PC-3 (cell line): ENCODE data around the gene DNM2. TPM values are rescaled to one million over a fixed set of nuclear protein-coding genes. Genes with fewer than 3 reads are reported as not detected.

Experiments
- ATAC-seq: fragments of 200-7000 bp; cut with Tn5 transposase; 2 replicates; pipeline ENCODE4 v1.9.1; 2020; ENCODE audit warnings: mild to moderate bottlenecking, moderate library complexity
- BruUV-seq: library from RNA; stranded (reverse); fragments of 400-500 nt; replicated peaks from 2 replicates; lab custom pipeline; 2021; lab: Mats Ljungman, UMichigan
- CTCF ChIA-PET: fragments of 300-600 bp; sonication (Branson Sonifier 250); formaldehyde crosslinking; loops from one replicate; lab custom pipeline; 2022; ENCODE audit warnings: antibody characterized with exemption; lab: Charles Lee
- POLR2A ChIA-PET: fragments of 300-600 bp; sonication (Branson Sonifier 250); formaldehyde crosslinking; loops from one replicate; lab custom pipeline; 2022; ENCODE audit warnings: antibody characterized with exemption; ENCODE audit not compliant: unreplicated experiment; lab: Charles Lee
- DNase-seq: peaks from one replicate; pipeline ENCODE4 v3.0.0-alpha.2; 2015
- H2AFZ ChIP-seq: fragments of 300-600 bp; sonication (generic); 2 replicates; pipeline ENCODE4 v1.6.0; 2016; ENCODE audit warnings: antibody characterized with exemption, low read length
- H3F3A ChIP-seq: fragments of 300-600 bp; sonication (generic); one replicate; pipeline ENCODE4 v1.6.0; 2017; ENCODE audit warnings: antibody characterized with exemption, low read length, control low read depth, mild to moderate bottlenecking; ENCODE audit not compliant: unreplicated experiment
- H3K27ac ChIP-seq: fragments of 300-600 bp; sonication (generic); 2 replicates; pipeline ENCODE4 v1.5.1; 2016; ENCODE audit warnings: mild to moderate bottlenecking, low read length
- H3K27me3 ChIP-seq: fragments of 300-600 bp; sonication (generic); 2 replicates; pipeline ENCODE4 v1.6.1; 2016; ENCODE audit warnings: low read length, mixed read lengths
- H3K36me3 ChIP-seq: fragments of 300-600 bp; sonication (generic); 2 replicates; pipeline ENCODE4 v1.6.1; 2016; ENCODE audit warnings: low read depth, mixed run types, low read length, mixed read lengths
- H3K4me1 ChIP-seq: fragments of 300-600 bp; sonication (generic); 2 replicates; pipeline ENCODE4 v1.5.1; 2016; ENCODE audit warnings: low read length; ENCODE audit not compliant: insufficient read depth
- H3K4me2 ChIP-seq: fragments of 300-600 bp; sonication (generic); 2 replicates; pipeline ENCODE4 v1.6.0; 2016; ENCODE audit warnings: low read length
- H3K4me3 ChIP-seq: fragments of 300-600 bp; sonication (generic); 2 replicates; pipeline ENCODE4 v1.5.1; 2016; ENCODE audit warnings: mild to moderate bottlenecking, low read length, mixed read lengths
- H3K79me2 ChIP-seq: fragments of 300-600 bp; sonication (generic); 2 replicates; pipeline ENCODE4 v1.6.1; 2017; ENCODE audit warnings: low read length, mixed read lengths
- H3K9ac ChIP-seq: fragments of 300-600 bp; sonication (generic); 2 replicates; pipeline ENCODE4 v1.6.0; 2016; ENCODE audit warnings: mild to moderate bottlenecking, low read length
- H3K9me2 ChIP-seq: fragments of 300-600 bp; sonication (generic); replicated peaks from 2 replicates; pipeline ENCODE4 v1.6.1; 2016; ENCODE audit warnings: mixed run types, low read length, mixed read lengths
- H3K9me3 ChIP-seq: fragments of 300-600 bp; sonication (generic); 2 replicates; pipeline ENCODE4 v1.6.1; 2016; ENCODE audit warnings: low read length, mixed read lengths
- H4K20me1 ChIP-seq: fragments of 300-600 bp; sonication (generic); 2 replicates; pipeline ENCODE4 v1.6.1; 2016; ENCODE audit warnings: low read length, mixed read lengths
- CTCF ChIP-seq: fragments of 300-600 bp; sonication (generic); conservative IDR thresholded peaks from 2 replicates; pipeline ENCODE4 v1.5.1; 2017; ENCODE audit warnings: antibody characterized with exemption, low read depth, mild to moderate bottlenecking, low read length
- EZH2 ChIP-seq: fragments of 300-600 bp; sonication (generic); IDR thresholded peaks from one replicate; pipeline ENCODE4 v1.6.1; 2017; ENCODE audit warnings: antibody characterized with exemption, mild to moderate bottlenecking, low read length; ENCODE audit not compliant: unreplicated experiment
- EZH2phosphoT487 ChIP-seq: fragments of 300-600 bp; sonication (generic); IDR thresholded peaks from 2 replicates; pipeline ENCODE4 v1.6.1; 2018; ENCODE audit warnings: mild to moderate bottlenecking, antibody characterized with exemption, low read length, borderline replicate concordance
- intact Hi-C: fragments of 100-400 bp; cut with micrococcal nuclease; formaldehyde crosslinking; loops from 2 replicates; pipeline ENCODE4 v1.9.0; 2023
- total RNA-seq: library from RNA; depleted of rRNA; stranded (reverse); fragments of >200 nt; gene quantifications from 2 replicates; pipeline ENCODE4 v1.2.3, GENCODE V29; 2014

The DNM2 gene
- total RNA-seq, 1 experiment from 2014 or later, result 150 TPM

GRCh38 chr19:10736189-10736588 lies 18.3 kb downstream of the DNM2 start:
- H3K4me3 ChIP-seq, result no peak overlapping the region
- ATAC-seq (no peak), DNase-seq (no peak)
- POLR2A ChIA-PET, result no interaction called here
- peaks cover 15% of the 10 kb centered on the region; the same call in 1 of the 2 replicates for H4K20me1 ChIP-seq
- H3K27me3 ChIP-seq, result no peaks in the 10 kb centered on the region
- intact Hi-C loops, result no loop called here
- no peaks in the 10 kb centered on the region for H3F3A ChIP-seq
- H3K4me1 ChIP-seq, result peaks cover 9% of the 10 kb centered on the region
- no peaks in the 10 kb centered on the region for H3K9me3 ChIP-seq
- CTCF ChIA-PET, result no interaction called here
- H3K4me2 ChIP-seq, result no peak overlapping the region
- TF ChIP-seq EZH2 (no peak), CTCF (no peak), EZH2phosphoT487 (no peak)
- H3K9ac ChIP-seq, result no peak overlapping the region
- no peaks in the 10 kb centered on the region for H3K9me2 ChIP-seq
- no peak overlapping the region for H3K27ac ChIP-seq
- H3K79me2 ChIP-seq, result peaks cover 95% of the 10 kb centered on the region
- H3K36me3 ChIP-seq, result no peaks in the 10 kb centered on the region
- no TSS peak for BruUV-seq
- no peak overlapping the region for H2AFZ ChIP-seq

- Histone ChIP-seq H2AFZ (no peak overlapping the region), H3K9me2 (no peaks in the 10 kb centered on the region), H3K9ac (no peak overlapping the region), H3K27me3 (no peaks in the 10 kb centered on the region), H4K20me1 (peaks cover 19% of the 10 kb centered on the region; the same call in 1 of the 2 replicates), H3K79me2 (peaks cover 95% of the 10 kb centered on the region), H3K27ac (no peak overlapping the region), H3K4me1 (peaks cover 9% of the 10 kb centered on the region), H3K4me3 (no peak overlapping the region), H3K9me3 (no peaks in the 10 kb centered on the region), H3F3A (no peaks in the 10 kb centered on the region), H3K36me3 (no peaks in the 10 kb centered on the region), H3K4me2 (no peak overlapping the region)
- TF ChIP-seq EZH2phosphoT487 (no peak), EZH2 (no peak), CTCF (no peak)
- CTCF ChIA-PET, result no interaction called here
- no peak for DNase-seq
- intact Hi-C loops, result no loop called here
- no peak for ATAC-seq
- no TSS peak for BruUV-seq
- POLR2A ChIA-PET, result no interaction called here
These were observed 19.2 kb downstream of the DNM2 start for GRCh38 chr19:10736916-10737551.

- no peak for DNase-seq
- CTCF ChIA-PET, result no interaction called here
- H3K4me3 ChIP-seq, result no peak overlapping the region
- peaks cover 9% of the 10 kb centered on the region for H3K4me1 ChIP-seq
- no peak for ATAC-seq
- H3K36me3 ChIP-seq, result no peaks in the 10 kb centered on the region
- H3K27ac ChIP-seq, result no peak overlapping the region
- H2AFZ ChIP-seq, result no peak overlapping the region
- no peaks in the 10 kb centered on the region for H3K9me2 ChIP-seq
- H3K4me2 ChIP-seq, result no peak overlapping the region
- H3F3A ChIP-seq, result no peaks in the 10 kb centered on the region
- no peak for TF ChIP-seq EZH2
- TF ChIP-seq CTCF, result no peak
- peaks cover 25% of the 10 kb centered on the region; the same call in 1 of the 2 replicates for H4K20me1 ChIP-seq
- peaks cover 95% of the 10 kb centered on the region for H3K79me2 ChIP-seq
- intact Hi-C loops, result no loop called here
- H3K9me3 ChIP-seq, result no peaks in the 10 kb centered on the region
- no peaks in the 10 kb centered on the region for H3K27me3 ChIP-seq
- POLR2A ChIA-PET, result no interaction called here
- no peak overlapping the region for H3K9ac ChIP-seq
- no TSS peak for BruUV-seq
These were observed 19.8 kb downstream of the DNM2 start for GRCh38 chr19:10737722-10738121.
